Neural progenitor cell (in vitro differentiated cells): ENCODE results near the gene AKAP6. TPM values are rescaled to one million over a fixed set of nuclear protein-coding genes. Genes with fewer than 3 reads are reported as not detected.

Source experiments
- DNase-seq: peaks from one replicate; pipeline ENCODE4 v3.0.0-alpha.2; 2016; ENCODE audit warnings: low spot score
- H2AFZ ChIP-seq: fragments of 200-600 bp; sonication (generic); replicated peaks from 2 replicates; pipeline ENCODE4 v1.6.1; 2016; ENCODE audit warnings: antibody characterized with exemption
- H3F3A ChIP-seq: fragments of 200-600 bp; sonication (generic); 2 replicates; pipeline ENCODE4 v1.6.1; 2016; ENCODE audit warnings: antibody characterized with exemption, low read depth
- H3K27ac ChIP-seq: fragments of 200-600 bp; sonication (generic); 2 replicates; pipeline ENCODE4 v1.5.1; 2016; ENCODE audit warnings: mild to moderate bottlenecking
- H3K27me3 ChIP-seq: fragments of 200-600 bp; sonication (generic); 2 replicates; pipeline ENCODE4 v1.6.1; 2016; ENCODE audit warnings: mild to moderate bottlenecking, moderate library complexity
- H3K36me3 ChIP-seq: fragments of 200-600 bp; sonication (generic); 2 replicates; pipeline ENCODE4 v1.5.1; 2016
- H3K4me1 ChIP-seq: fragments of 200-600 bp; sonication (generic); 2 replicates; pipeline ENCODE4 v1.6.1; 2016; ENCODE audit warnings: mixed run types
- H3K4me2 ChIP-seq: fragments of 200-600 bp; sonication (generic); 2 replicates; pipeline ENCODE4 v1.6.1; 2016
- H3K4me3 ChIP-seq: fragments of 200-600 bp; sonication (generic); 2 replicates; pipeline ENCODE4 v1.5.1; 2016
- H3K79me2 ChIP-seq: fragments of 200-600 bp; sonication (generic); 2 replicates; pipeline ENCODE4 v1.6.1; 2016; ENCODE audit warnings: low read depth
- H3K9ac ChIP-seq: fragments of 200-600 bp; sonication (generic); 2 replicates; pipeline ENCODE4 v1.6.1; 2016
- H3K9me3 ChIP-seq: fragments of 200-600 bp; sonication (generic); 2 replicates; pipeline ENCODE4 v1.5.1; 2016; ENCODE audit warnings: low read depth
- H4K20me1 ChIP-seq: fragments of 200-600 bp; sonication (generic); 2 replicates; pipeline ENCODE4 v1.6.1; 2016; ENCODE audit warnings: low read depth
- H3K27ac Mint-ChIP-seq: 3 replicates; pipeline ENCODE4 v1.8.0; 2021; ENCODE audit warnings: mixed read lengths
- H3K27me3 Mint-ChIP-seq: 2 replicates; pipeline ENCODE4 v1.8.0; 2022; ENCODE audit warnings: low read depth, mild to moderate bottlenecking, inconsistent platforms, moderate library complexity, mixed read lengths; ENCODE audit not compliant: insufficient read depth
- H3K36me3 Mint-ChIP-seq: 3 replicates; pipeline ENCODE4 v1.8.0; 2021; ENCODE audit warnings: mixed read lengths
- H3K4me1 Mint-ChIP-seq: 3 replicates; pipeline ENCODE4 v1.8.0; 2021; ENCODE audit warnings: mixed read lengths
- H3K4me3 Mint-ChIP-seq: 3 replicates; pipeline ENCODE4 v1.8.0; 2021; ENCODE audit warnings: mild to moderate bottlenecking, moderate library complexity, mixed read lengths
- H3K9me3 Mint-ChIP-seq: 3 replicates; pipeline ENCODE4 v1.8.0; 2020; ENCODE audit warnings: mixed read lengths
- CTCF ChIP-seq: fragments of 200-600 bp; sonication (generic); IDR thresholded peaks from 2 replicates; pipeline ENCODE4 v1.5.1; 2017; ENCODE audit warnings: antibody characterized with exemption, mild to moderate bottlenecking
- EZH2 ChIP-seq: fragments of 200-600 bp; sonication (generic); IDR thresholded peaks from 2 replicates; pipeline ENCODE4 v1.6.1; 2017; ENCODE audit warnings: antibody characterized with exemption, mild to moderate bottlenecking, moderate library complexity
- EZH2phosphoT487 ChIP-seq: fragments of 200-600 bp; sonication (generic); IDR thresholded peaks from 2 replicates; pipeline ENCODE4 v1.6.1; 2017; ENCODE audit warnings: antibody characterized with exemption
- total RNA-seq: library from RNA; depleted of rRNA; stranded (reverse); fragments of >200 nt; gene quantifications from 2 replicates; pipeline ENCODE4 v1.2.3, GENCODE V29; 2015; ENCODE audit warnings: low replicate concordance

The AKAP6 gene
- total RNA-seq, 1 donor from 2014 or later = 3.7 TPM

DNA sequence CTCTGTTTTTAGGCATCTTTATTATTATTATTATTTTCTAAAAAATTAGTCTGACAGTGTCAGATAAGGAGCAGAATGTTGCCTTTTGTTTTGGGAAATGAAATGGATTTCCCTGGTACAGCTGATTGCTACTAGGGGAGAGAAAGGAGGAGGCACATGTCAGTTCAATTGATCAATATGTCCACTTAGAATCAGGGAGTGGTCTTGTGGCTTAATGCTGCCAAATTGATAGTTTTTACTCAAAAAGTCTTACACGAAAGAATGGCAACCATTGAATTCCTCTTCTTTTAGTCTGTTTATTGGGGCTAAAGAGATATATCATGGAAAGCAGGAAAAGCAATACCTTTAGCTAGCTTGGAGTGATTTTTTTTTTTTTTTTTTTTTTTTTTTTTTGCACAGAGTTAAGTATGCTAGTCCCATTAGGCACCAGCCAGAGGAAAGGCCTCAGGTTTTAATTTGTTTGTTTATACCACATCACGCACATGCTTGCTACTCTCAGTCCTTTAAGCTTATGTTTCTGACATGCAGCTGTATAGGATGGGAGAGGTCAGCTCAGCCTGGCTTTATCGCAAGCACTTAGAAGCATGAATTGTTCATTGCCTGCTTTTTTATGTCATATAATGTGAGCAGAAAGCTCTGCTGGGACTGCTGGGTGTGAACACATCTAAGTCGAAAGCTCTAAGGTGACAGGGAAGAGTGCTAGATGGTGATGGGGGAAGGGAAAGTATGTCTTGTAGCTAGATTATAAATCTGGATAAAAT is 1.4 kb downstream of the AKAP6 start:
- H3K9ac ChIP-seq = no peak overlapping the region
- peaks cover 60% of the 10 kb centered on the region for H3K4me1 ChIP-seq
- no peaks in the 10 kb centered on the region for H3K27me3 ChIP-seq
- no peak for TF ChIP-seq EZH2phosphoT487
- TF ChIP-seq CTCF = no peak
- Mint-ChIP-seq H3K36me3 (no peaks in the 10 kb centered on the region), H3K27ac (peak overlapping the region; percentile 82), H3K4me3 (peak overlapping the region; percentile 65), H3K27me3 (no peaks in the 10 kb centered on the region), H3K9me3 (no peaks in the 10 kb centered on the region), H3K4me1 (peaks cover 49% of the 10 kb centered on the region)
- H3K4me3 ChIP-seq = peak overlapping the region; percentile 26
- peak overlapping the region; percentile 43 for H2AFZ ChIP-seq
- peak overlapping the region; percentile 86 for H3K27ac ChIP-seq
- peaks cover 31% of the 10 kb centered on the region for H3F3A ChIP-seq
- H3K9me3 ChIP-seq = no peaks in the 10 kb centered on the region
- peak overlapping the region; percentile 71 for H3K4me2 ChIP-seq
- no peaks in the 10 kb centered on the region for H4K20me1 ChIP-seq
- no peaks in the 10 kb centered on the region for H3K36me3 ChIP-seq
- peak; percentile 44 for DNase-seq
- no peaks in the 10 kb centered on the region for H3K79me2 ChIP-seq

GRCh38 chr14:32331206-32331605 is 2.1 kb downstream of the AKAP6 start:
- Histone ChIP-seq H3K27me3 (no peaks in the 10 kb centered on the region), H3K4me3 (peak overlapping the region; percentile 26), H3K9ac (no peak overlapping the region), H2AFZ (peak overlapping the region; percentile 43), H3K9me3 (no peaks in the 10 kb centered on the region), H3K4me1 (peaks cover 61% of the 10 kb centered on the region), H3F3A (peaks cover 31% of the 10 kb centered on the region), H3K27ac (peak overlapping the region; percentile 86), H3K4me2 (peak overlapping the region; percentile 71), H4K20me1 (no peaks in the 10 kb centered on the region), H3K36me3 (no peaks in the 10 kb centered on the region), H3K79me2 (no peaks in the 10 kb centered on the region)
- H3K4me3 Mint-ChIP-seq = peak overlapping the region; percentile 65
- peak; percentile 75 for DNase-seq
- peak overlapping the region; percentile 82 for H3K27ac Mint-ChIP-seq
- no peaks in the 10 kb centered on the region for H3K36me3 Mint-ChIP-seq
- TF ChIP-seq CTCF = no peak
- no peak for TF ChIP-seq EZH2phosphoT487
- no peak for TF ChIP-seq EZH2
- H3K27me3 Mint-ChIP-seq = no peaks in the 10 kb centered on the region
- peaks cover 49% of the 10 kb centered on the region for H3K4me1 Mint-ChIP-seq
- no peaks in the 10 kb centered on the region for H3K9me3 Mint-ChIP-seq

- H3K27ac ChIP-seq = no peak overlapping the region
- no peaks in the 10 kb centered on the region for H3K9me3 Mint-ChIP-seq
- H3K4me2 ChIP-seq = no peak overlapping the region
- H3K9ac ChIP-seq = no peak overlapping the region
- H3K36me3 Mint-ChIP-seq = no peaks in the 10 kb centered on the region
- H3K4me3 ChIP-seq = no peak overlapping the region
- H3F3A ChIP-seq = peaks cover 31% of the 10 kb centered on the region
- peak overlapping the region; percentile 55 for H2AFZ ChIP-seq
- H4K20me1 ChIP-seq = no peaks in the 10 kb centered on the region
- no peaks in the 10 kb centered on the region for H3K27me3 Mint-ChIP-seq
- no peak for DNase-seq
- H3K27me3 ChIP-seq = no peaks in the 10 kb centered on the region
- H3K9me3 ChIP-seq = no peaks in the 10 kb centered on the region
- no peak overlapping the region for H3K27ac Mint-ChIP-seq
- H3K4me1 ChIP-seq = peaks cover 67% of the 10 kb centered on the region
- no peaks in the 10 kb centered on the region for H3K36me3 ChIP-seq
- H3K79me2 ChIP-seq = no peaks in the 10 kb centered on the region
- peaks cover 54% of the 10 kb centered on the region for H3K4me1 Mint-ChIP-seq
- TF ChIP-seq EZH2 = no peak
- TF ChIP-seq CTCF = no peak
- TF ChIP-seq EZH2phosphoT487 = no peak
- no peak overlapping the region for H3K4me3 Mint-ChIP-seq
Measured at GRCh38 chr14:32332415-32333316, 3.6 kb downstream of the AKAP6 start.
